Mucosa of descending colon (tissue), 3 donors: ENCODE data around the gene ADRA1B. TPM values are rescaled to one million over a fixed set of nuclear protein-coding genes. Genes with fewer than 3 reads are reported as not detected.

Source experiments
- ATAC-seq: fragments of 200-7000 bp; cut with Tn5 transposase; one replicate; pipeline ENCODE4 v1.9.1; 2020; ENCODE audit warnings: mild to moderate bottlenecking, moderate library complexity
- DNase-seq, 3 donors: peaks; one replicate each; pipeline ENCODE4 v3.0.0-alpha.2; 2020
- H3K36me3 ChIP-seq: fragments of 200-600 bp; one replicate; pipeline ENCODE4 v1.8.0; 2021; ENCODE audit warnings: low read depth, mild to moderate bottlenecking
- H3K4me1 ChIP-seq: fragments of 200-600 bp; one replicate; pipeline ENCODE4 v1.8.0; 2021; ENCODE audit warnings: low read depth, mild to moderate bottlenecking
- H3K4me3 ChIP-seq: fragments of 200-600 bp; one replicate; pipeline ENCODE4 v1.8.0; 2021; ENCODE audit warnings: mild to moderate bottlenecking
- H3K9me3 ChIP-seq: fragments of 200-600 bp; one replicate; pipeline ENCODE4 v1.8.0; 2021; ENCODE audit warnings: mild to moderate bottlenecking
- CTCF ChIP-seq: fragments of 200-600 bp; IDR thresholded peaks from one replicate; pipeline ENCODE4 v1.8.0; 2022; ENCODE audit warnings: antibody characterized with exemption, mild to moderate bottlenecking
- intact Hi-C, 2 donors: fragments of 100-400 bp; cut with DNase I in 1 of 2; cut with micrococcal nuclease in 1 of 2; formaldehyde crosslinking; loops; one replicate each; pipeline versions ENCODE4 v1.11.0 to v1.11.1; 2022; cut with DNase I, micrococcal nuclease
- total RNA-seq, 3 donors: library from RNA; stranded (reverse); fragmentation: NEBNext Ultra II Directional in 2 of 3; extraction: Animal tissue kit (Norgen Biotek cat#: 25700) in 2 of 3; gene quantifications; one replicate each; pipeline versions ENCODE4 v1.2.1 to v1.2.4, GENCODE V29; 2021 to 2023
- donor health status: DM: no; HTN: no; CAD: no; lungs with moderate emphysema.
- donor health status: DM: no; HTN: no; CAD: no.
- donor health status: DM: no; HTN: yes; CAD: no.

ADRA1B gene
- total RNA-seq, 3 donors from 2014 or later: 0.51 to 0.89 (median 0.69) TPM

DNA sequence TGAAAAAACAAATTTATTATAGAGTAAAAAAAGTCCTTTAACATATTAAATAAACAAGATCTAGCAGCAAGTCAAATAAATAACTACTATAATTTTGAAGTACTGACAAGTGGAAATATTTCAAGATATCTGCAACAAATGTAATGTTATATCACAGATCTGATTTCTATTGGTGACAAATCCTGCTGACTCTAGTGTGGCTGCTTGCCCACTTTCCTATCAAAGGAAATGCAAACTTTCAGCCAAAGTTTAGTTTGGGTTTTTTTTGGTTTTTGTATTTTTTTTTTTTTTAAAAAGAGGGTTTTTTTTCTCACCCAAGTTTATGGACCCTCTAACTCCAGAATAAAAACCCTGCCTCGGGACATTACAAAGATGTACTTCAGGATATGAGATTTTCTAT, 12.9 kb downstream of the ADRA1B start:
- no peaks in the 10 kb centered on the region for H3K36me3 ChIP-seq
- DNase-seq: no peak
- TF ChIP-seq CTCF: no peak
- no peak for ATAC-seq
- H3K4me3 ChIP-seq: no peak overlapping the region
- peaks cover 2% of the 10 kb centered on the region for H3K4me1 ChIP-seq
- H3K9me3 ChIP-seq: no peaks in the 10 kb centered on the region
- intact Hi-C loops: no loop called here

DNA sequence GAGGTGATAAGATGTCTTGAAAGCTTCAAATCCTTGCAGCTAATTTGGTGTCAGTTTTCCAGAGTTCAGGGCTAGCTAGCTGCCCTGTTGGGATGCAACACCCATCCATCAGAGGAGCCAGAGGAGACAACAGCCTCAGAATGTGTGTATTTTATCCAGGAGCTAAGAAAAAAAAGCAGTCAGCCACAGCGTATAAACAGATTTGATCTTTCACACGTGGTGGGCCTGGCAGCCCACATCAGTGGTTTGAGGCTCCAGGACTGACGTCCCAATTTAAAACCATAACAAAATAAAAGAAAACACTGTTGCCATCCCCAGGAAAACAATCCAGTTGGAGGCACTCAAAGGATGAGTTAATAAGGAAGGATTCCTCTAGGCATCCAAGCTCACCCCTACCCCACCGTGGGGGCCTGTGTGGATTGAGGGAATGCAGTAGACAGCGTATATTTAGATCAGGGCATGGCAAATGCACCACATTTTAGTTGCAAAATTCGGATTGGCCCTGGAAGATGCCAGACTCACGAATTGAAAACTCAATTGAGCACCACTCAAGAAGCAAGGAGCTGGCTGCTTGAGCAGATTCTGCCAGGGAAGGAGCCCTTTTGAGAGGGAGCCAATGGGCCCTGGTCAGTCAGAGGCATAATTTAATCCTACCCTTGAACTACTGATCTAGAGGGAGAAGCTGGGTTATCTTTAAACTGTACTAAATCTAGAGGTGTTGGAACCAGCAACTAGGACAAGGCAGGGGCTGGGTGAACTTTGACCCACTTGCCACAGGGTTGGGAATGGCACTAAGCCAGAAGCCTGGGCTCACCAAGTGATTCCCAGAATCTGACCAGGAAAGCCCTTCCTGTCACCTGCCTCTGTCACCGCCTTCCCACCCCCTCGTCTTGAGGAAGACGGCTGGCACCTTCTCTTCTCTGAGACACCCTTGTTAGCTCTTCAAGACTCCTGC, 17.5 kb downstream of the ADRA1B start:
- Histone ChIP-seq H3K36me3 (no peaks in the 10 kb centered on the region), H3K4me1 (peaks cover 3% of the 10 kb centered on the region), H3K9me3 (no peaks in the 10 kb centered on the region), H3K4me3 (no peak overlapping the region)
- intact Hi-C loops: no loop called here
- peak; percentile 24 for ATAC-seq
- no peak for TF ChIP-seq CTCF
- DNase-seq: no peak

GRCh38 chr5:159935946-159936345, 19.7 kb downstream of the ADRA1B start:
- Histone ChIP-seq H3K9me3 (no peaks in the 10 kb centered on the region), H3K4me1 (peaks cover 3% of the 10 kb centered on the region), H3K36me3 (no peaks in the 10 kb centered on the region), H3K4me3 (no peak overlapping the region)
- intact Hi-C loops: no loop called here
- DNase-seq (no peak), ATAC-seq (no peak)
- no peak for TF ChIP-seq CTCF

DNA sequence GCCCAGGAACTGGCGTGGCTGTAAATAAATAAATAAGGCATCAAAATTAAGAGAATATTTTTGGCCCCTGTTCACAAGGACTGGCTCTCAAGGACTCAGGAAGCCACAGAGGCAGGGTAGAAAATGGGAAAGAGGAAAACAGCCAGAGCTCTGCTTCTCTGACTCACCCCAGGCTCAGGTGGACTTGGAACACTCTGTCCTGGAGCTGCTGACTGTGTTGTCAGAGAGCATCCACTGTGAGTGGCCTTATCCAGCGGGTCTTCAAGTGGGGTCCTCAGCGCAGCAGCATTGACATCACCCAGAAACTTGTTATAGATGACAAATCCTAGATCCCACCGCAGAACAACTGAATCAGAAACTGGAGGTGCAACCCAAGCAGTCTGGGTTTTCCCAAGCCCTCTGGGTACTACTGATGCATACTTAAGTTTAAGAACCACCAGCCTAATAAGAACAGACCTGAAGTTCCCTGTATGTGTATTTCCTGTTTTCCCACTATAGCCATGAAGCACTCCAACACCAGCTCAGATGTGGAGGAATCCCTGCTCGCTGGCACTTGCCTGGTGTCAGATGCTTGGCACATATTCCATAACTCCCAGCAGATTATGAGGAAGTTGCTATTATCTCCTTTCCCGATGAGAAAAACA, 20.5 kb downstream of the ADRA1B start:
- DNase-seq: no peak
- ATAC-seq: peak; percentile 31

DNA sequence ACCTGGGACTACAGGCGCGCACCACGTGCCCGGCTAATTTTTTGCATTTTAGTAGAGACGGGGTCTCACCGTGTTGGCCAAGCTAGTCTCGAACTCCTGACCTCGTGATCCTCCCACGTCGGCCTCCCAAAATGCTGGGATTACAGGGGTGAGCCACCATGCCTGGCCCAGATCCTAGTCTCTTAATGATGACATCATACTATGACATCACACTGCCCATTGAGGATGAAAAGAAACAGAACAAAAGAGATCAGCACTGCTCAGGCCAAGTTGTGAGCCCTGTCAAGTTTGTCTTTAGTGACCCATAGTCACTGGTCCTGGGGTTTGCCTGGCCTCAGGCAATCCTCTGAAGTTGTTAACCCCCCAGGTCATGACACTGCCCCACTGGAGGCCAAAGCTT, 21.3 kb downstream of the ADRA1B start:
- H3K9me3 ChIP-seq: no peaks in the 10 kb centered on the region
- H3K4me1 ChIP-seq: peaks cover 3% of the 10 kb centered on the region
- intact Hi-C loops: no loop called here
- DNase-seq (no peak), ATAC-seq (no peak)
- no peak for TF ChIP-seq CTCF
- no peak overlapping the region for H3K4me3 ChIP-seq
- no peaks in the 10 kb centered on the region for H3K36me3 ChIP-seq

More for the DNA sequence above, 20.5 kb downstream of the ADRA1B start:
- Histone ChIP-seq H3K9me3 (no peaks in the 10 kb centered on the region), H3K4me1 (peaks cover 3% of the 10 kb centered on the region), H3K4me3 (no peak overlapping the region), H3K36me3 (no peaks in the 10 kb centered on the region)
- intact Hi-C loops: no loop called here
- TF ChIP-seq CTCF: no peak
